ENCODE data around the gene MAP4K1.
"Not testable (repeated sequence)": the region's sequence is repeated elsewhere in the genome, so short reads cannot be mapped to it uniquely, and the experiment has no call there.

MAP4K1 gene

DNA sequence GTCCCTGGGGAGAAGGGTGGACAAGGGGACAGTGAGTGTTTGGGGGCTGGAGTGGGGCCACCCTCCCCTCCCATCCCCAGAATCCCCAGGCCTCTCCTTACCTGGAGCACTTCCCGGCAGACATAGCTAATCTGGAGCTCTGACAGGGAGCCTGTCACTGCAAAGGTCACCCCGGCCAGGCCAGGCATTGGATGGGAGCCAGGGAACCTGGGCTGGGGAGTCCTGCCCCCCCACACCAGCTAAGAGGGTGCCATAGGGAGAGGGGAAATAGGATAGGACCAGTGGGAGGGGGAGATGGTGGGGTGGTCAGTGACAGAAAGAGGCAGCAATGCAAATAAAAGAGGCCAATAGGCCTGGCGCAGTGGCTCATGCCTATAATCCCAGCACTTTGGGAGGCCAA lies 3.5 kb downstream of the MAP4K1 start:
- no peak overlapping the region for H3K4me3 ChIP-seq (IDR thresholded peaks at IDR 0.05; ENCODE audit: insufficient read depth, low read depth, low read length)
- peaks cover 11% of the 10 kb centered on the region for H3K4me1 ChIP-seq (ENCODE audit: low read depth, poor library complexity, severe bottlenecking)
- H3K79me2 ChIP-seq (ENCODE audit: insufficient read depth, low read depth): peaks cover 25% of the 10 kb centered on the region
- H3K4me2 ChIP-seq: no peak overlapping the region
- H4K20me1 ChIP-seq (ENCODE audit: insufficient read depth): no peaks in the 10 kb centered on the region
- H3K27me3 ChIP-seq (ENCODE audit: insufficient read depth, low read depth): no peaks in the 10 kb centered on the region
- no peak overlapping the region for H2AFZ ChIP-seq (ENCODE audit: low read depth)
- no peak overlapping the region for H3K9ac ChIP-seq
- H3K27ac ChIP-seq: no peak overlapping the region
- TF ChIP-seq, protein P1, sequence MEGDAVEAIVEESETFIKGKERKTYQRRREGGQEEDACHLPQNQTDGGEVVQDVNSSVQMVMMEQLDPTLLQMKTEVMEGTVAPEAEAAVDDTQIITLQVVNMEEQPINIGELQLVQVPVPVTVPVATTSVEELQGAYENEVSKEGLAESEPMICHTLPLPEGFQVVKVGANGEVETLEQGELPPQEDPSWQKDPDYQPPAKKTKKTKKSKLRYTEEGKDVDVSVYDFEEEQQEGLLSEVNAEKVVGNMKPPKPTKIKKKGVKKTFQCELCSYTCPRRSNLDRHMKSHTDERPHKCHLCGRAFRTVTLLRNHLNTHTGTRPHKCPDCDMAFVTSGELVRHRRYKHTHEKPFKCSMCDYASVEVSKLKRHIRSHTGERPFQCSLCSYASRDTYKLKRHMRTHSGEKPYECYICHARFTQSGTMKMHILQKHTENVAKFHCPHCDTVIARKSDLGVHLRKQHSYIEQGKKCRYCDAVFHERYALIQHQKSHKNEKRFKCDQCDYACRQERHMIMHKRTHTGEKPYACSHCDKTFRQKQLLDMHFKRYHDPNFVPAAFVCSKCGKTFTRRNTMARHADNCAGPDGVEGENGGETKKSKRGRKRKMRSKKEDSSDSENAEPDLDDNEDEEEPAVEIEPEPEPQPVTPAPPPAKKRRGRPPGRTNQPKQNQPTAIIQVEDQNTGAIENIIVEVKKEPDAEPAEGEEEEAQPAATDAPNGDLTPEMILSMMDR (conservative IDR thresholded peaks at IDR 0.05; ENCODE audit: low read depth, low read length): no peak
- no peaks in the 10 kb centered on the region for H3K36me3 ChIP-seq (ENCODE audit: insufficient read depth)

DNA sequence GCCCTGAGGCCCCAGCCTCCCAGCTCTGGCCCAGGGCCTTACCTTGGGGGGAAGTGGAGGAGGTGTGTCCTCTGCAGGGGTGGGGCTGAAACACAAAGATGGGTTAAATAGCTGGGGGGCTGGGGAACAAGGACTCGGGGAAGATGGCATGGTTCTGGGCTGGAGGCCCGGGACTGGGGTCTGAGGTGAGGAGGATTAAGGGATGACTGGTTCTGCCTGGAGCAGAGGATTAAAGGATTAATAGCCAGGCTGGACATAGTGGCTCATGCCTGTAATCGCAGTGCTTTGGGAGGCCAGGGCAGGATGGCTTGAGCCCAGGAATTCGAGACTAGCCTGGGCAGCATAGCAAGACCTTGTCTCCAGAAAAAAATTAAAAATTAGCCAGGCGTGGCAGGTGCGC lies 11.6 kb downstream of the MAP4K1 start:
- no peak overlapping the region for H3K27ac ChIP-seq
- H3K9ac ChIP-seq: no peak overlapping the region
- TF ChIP-seq, protein P1 (conservative IDR thresholded peaks at IDR 0.05; ENCODE audit: low read depth, low read length): no peak
- H3K36me3 ChIP-seq (ENCODE audit: insufficient read depth): no peaks in the 10 kb centered on the region
- no peaks in the 10 kb centered on the region for H3K27me3 ChIP-seq (ENCODE audit: insufficient read depth, low read depth)
- H3K4me2 ChIP-seq: no peak overlapping the region
- H2AFZ ChIP-seq (ENCODE audit: low read depth): no peak overlapping the region
- no peak overlapping the region for H3K4me3 ChIP-seq (IDR thresholded peaks at IDR 0.05; ENCODE audit: insufficient read depth, low read depth, low read length)
- H4K20me1 ChIP-seq (ENCODE audit: insufficient read depth): no peaks in the 10 kb centered on the region
- no peaks in the 10 kb centered on the region for H3K4me1 ChIP-seq (ENCODE audit: low read depth, poor library complexity, severe bottlenecking)
- H3K79me2 ChIP-seq (ENCODE audit: insufficient read depth, low read depth): no peaks in the 10 kb centered on the region

DNA sequence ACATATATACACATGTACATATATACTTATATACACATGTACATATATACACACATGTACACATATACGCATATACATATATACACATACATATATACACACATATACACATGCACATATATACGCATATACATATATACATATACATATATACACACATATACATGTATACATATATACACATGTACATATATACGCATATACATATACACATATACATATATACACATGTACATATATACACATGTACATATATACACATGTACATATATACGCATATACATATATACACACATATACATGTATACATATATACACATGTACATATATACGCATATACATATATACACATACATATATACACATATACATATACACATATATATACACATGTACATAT lies 14.9 kb downstream of the MAP4K1 start:
- not testable (repeated sequence) for H3K36me3 ChIP-seq (ENCODE audit: insufficient read depth); H3K79me2 ChIP-seq (ENCODE audit: insufficient read depth, low read depth); H3K9ac ChIP-seq; H3K4me2 ChIP-seq; H4K20me1 ChIP-seq (ENCODE audit: insufficient read depth); H3K27ac ChIP-seq; H3K4me1 ChIP-seq (ENCODE audit: low read depth, poor library complexity, severe bottlenecking); H3K4me3 ChIP-seq (IDR thresholded peaks at IDR 0.05; ENCODE audit: insufficient read depth, low read depth, low read length); H3K27me3 ChIP-seq (ENCODE audit: insufficient read depth, low read depth); H2AFZ ChIP-seq (ENCODE audit: low read depth)

DNA sequence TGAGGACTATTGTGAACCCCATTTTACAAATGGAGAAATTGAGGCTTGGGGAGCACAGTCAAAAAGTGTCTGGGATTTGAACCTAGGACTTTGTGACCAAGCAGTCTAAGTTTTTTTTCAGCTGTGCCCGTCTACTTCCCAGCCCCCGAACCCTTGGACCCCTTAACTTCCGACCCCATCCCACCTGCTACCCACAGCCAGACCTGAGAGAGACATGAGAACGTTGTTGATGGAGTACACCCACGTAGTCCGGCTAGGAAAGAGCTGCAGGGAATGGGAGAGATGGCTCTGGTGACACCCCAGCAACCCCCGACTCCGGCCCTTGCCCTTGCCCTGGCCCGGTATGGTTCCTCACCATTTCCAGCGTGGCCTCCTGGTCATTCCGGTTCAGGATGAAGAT lies 18.0 kb downstream of the MAP4K1 start:
- Histone ChIP-seq H3K27me3 (ENCODE audit: insufficient read depth, low read depth) (no peaks in the 10 kb centered on the region), H4K20me1 (ENCODE audit: insufficient read depth) (no peaks in the 10 kb centered on the region), H3K36me3 (ENCODE audit: insufficient read depth) (no peaks in the 10 kb centered on the region), H3K79me2 (ENCODE audit: insufficient read depth, low read depth) (no peaks in the 10 kb centered on the region), H3K4me3 (IDR thresholded peaks at IDR 0.05; ENCODE audit: insufficient read depth, low read depth, low read length) (no peak overlapping the region), H3K4me2 (no peak overlapping the region), H2AFZ (ENCODE audit: low read depth) (no peak overlapping the region), H3K27ac (no peak overlapping the region), H3K9ac (no peak overlapping the region), H3K4me1 (ENCODE audit: low read depth, poor library complexity, severe bottlenecking) (no peaks in the 10 kb centered on the region)
- TF ChIP-seq, protein P1 (conservative IDR thresholded peaks at IDR 0.05; ENCODE audit: low read depth, low read length): no peak

DNA sequence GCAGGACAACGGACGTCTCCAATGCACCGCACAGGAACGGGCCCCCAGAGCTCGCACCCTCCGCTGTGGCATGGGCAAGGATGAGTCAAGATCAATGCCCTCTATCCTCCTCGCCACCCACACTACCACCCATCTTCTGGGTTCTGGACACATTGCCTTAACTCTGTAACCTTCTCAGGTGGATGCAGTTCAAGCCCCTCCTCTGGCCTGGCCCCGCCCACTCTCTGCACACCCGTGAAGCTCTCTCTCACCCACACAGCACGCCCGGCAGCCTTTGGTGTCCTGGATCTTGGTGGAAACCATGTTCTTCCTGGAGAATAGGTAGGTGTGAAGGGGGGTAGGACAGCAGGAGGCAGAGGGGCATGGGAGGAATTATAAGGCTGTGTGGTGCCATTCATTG lies 20.7 kb downstream of the MAP4K1 start:
- Histone ChIP-seq H3K27me3 (ENCODE audit: insufficient read depth, low read depth) (no peaks in the 10 kb centered on the region), H3K4me1 (ENCODE audit: low read depth, poor library complexity, severe bottlenecking) (no peaks in the 10 kb centered on the region), H4K20me1 (ENCODE audit: insufficient read depth) (no peaks in the 10 kb centered on the region), H2AFZ (ENCODE audit: low read depth) (no peak overlapping the region), H3K27ac (no peak overlapping the region), H3K4me2 (no peak overlapping the region), H3K9ac (no peak overlapping the region), H3K79me2 (ENCODE audit: insufficient read depth, low read depth) (no peaks in the 10 kb centered on the region), H3K36me3 (ENCODE audit: insufficient read depth) (no peaks in the 10 kb centered on the region), H3K4me3 (IDR thresholded peaks at IDR 0.05; ENCODE audit: insufficient read depth, low read depth, low read length) (no peak overlapping the region)
- TF ChIP-seq, protein P1 (conservative IDR thresholded peaks at IDR 0.05; ENCODE audit: low read depth, low read length): no peak
